HepG2 (cell line): Measurements from ENCODE around the gene STON1. TPM values are rescaled to one million over a fixed set of nuclear protein-coding genes. Genes with fewer than 3 reads are reported as not detected.

Source experiments
- ATAC-seq: fragments of 200-7000 bp; cut with Tn5 transposase; 3 replicates; pipeline ENCODE4 v1.9.1; 2020; ENCODE audit warnings: mild to moderate bottlenecking, moderate library complexity
- BruUV-seq: library from RNA; stranded (reverse); fragments of 400-500 nt; replicated peaks from 2 replicates; lab custom pipeline; 2021; lab: Mats Ljungman, UMichigan
- CTCF ChIA-PET: fragments of 300-600 bp; formaldehyde crosslinking; extraction: SDS; loops from one replicate; lab custom pipeline; 2021; ENCODE audit warnings: low total read pairs, inconsistent platforms, low intra/inter-chr PET ratio; lab: Yijun Ruan, JAX
- POLR2A ChIA-PET: fragments of 350-600 bp; sonication (Branson Sonifier 250); formaldehyde crosslinking; loops from one replicate; lab custom pipeline; 2020; ENCODE audit warnings: antibody characterized with exemption, inconsistent platforms; lab: Yijun Ruan, JAX
- DNase-seq: peaks from one replicate; pipeline ENCODE4 v3.0.0-alpha.2; 2015; ENCODE audit warnings: low spot score
- FAIRE-seq: peaks from 3 replicates; lab custom pipeline; 2011; peaks lifted over from hg19 to GRCh38; lab: Jason Lieb, UNC
- H2AFZ ChIP-seq: one replicate; pipeline ENCODE4 v1.6.1; 2011; ENCODE audit warnings: low read length, inconsistent platforms
- H3K27ac ChIP-seq: fragments of 300-600 bp; 3 replicates; pipeline ENCODE4 v1.8.0; 2011; ENCODE audit warnings: mixed run types, mild to moderate bottlenecking, mixed read lengths, low read length, inconsistent platforms; ENCODE audit not compliant: insufficient read depth; ENCODE audit errors: extremely low read length
- H3K27me3 ChIP-seq, 2 experiments: fragments of 200-600 bp in 1 of 2; 2 replicates in 1 of 2; 3 replicates in 1 of 2; pipeline versions ENCODE4 v1.6.0 to v1.8.0; 2011; ENCODE audit warnings: low read length in 2 of 2, mild to moderate bottlenecking in 2 of 2, moderate library complexity in 2 of 2, inconsistent platforms in 1 of 2; ENCODE audit not compliant: insufficient read depth in 2 of 2, control insufficient read depth in 1 of 2
- H3K36me3 ChIP-seq, 2 experiments: fragments of 200-600 bp in 1 of 2; replicated peaks in 1 of 2; 2 replicates in 1 of 2; 3 replicates in 1 of 2; pipeline versions ENCODE4 v1.5.1 to v1.8.0; 2011; ENCODE audit warnings: low read length in 2 of 2, inconsistent platforms in 1 of 2; ENCODE audit not compliant: insufficient read depth in 2 of 2, control insufficient read depth in 1 of 2
- H3K4me1 ChIP-seq: 2 replicates; pipeline ENCODE4 v1.5.1; 2012; ENCODE audit warnings: low read length, inconsistent platforms; ENCODE audit not compliant: insufficient read depth
- H3K4me2 ChIP-seq: 2 replicates; pipeline ENCODE4 v1.6.0; 2011; ENCODE audit warnings: low read depth, low read length, inconsistent platforms
- H3K4me3 ChIP-seq, 3 experiments: fragments of 200-600 bp in 1 of 3; sonication (generic), shearing (Covaris generic) in 1 of 3; replicated peaks in 1 of 3; 2 replicates each; pipeline ENCODE4 v1.5.1; 2011 to 2016; ENCODE audit warnings: low read length in 3 of 3, inconsistent platforms in 2 of 3, low read depth in 2 of 3, mild to moderate bottlenecking in 2 of 3, control low read depth in 1 of 3, mixed read lengths in 1 of 3; ENCODE audit not compliant: insufficient read depth in 1 of 3
- H3K79me2 ChIP-seq: one replicate; pipeline ENCODE4 v1.6.1; 2011; ENCODE audit warnings: low read length, inconsistent platforms; ENCODE audit not compliant: insufficient read depth
- H3K9ac ChIP-seq: 2 replicates; pipeline ENCODE4 v1.6.0; 2011; ENCODE audit warnings: mild to moderate bottlenecking, low read depth, low read length, inconsistent platforms; ENCODE audit not compliant: insufficient read depth
- H3K9me3 ChIP-seq: 2 replicates; pipeline ENCODE4 v1.5.1; 2012; ENCODE audit warnings: mild to moderate bottlenecking, low read length
- H4K20me1 ChIP-seq: 2 replicates; pipeline ENCODE4 v1.6.0; 2011; ENCODE audit warnings: inconsistent platforms, mild to moderate bottlenecking, low read length, moderate library complexity; ENCODE audit not compliant: insufficient read depth
- BHLHE40 ChIP-seq: IDR thresholded peaks from 2 replicates; pipeline ENCODE4 v1.6.1; 2011; ENCODE audit warnings: low read length, improper control_type of control experiment
- CBX2 ChIP-seq, 2 experiments: fragments of 200-600 bp in 1 of 2; sonication (generic); formaldehyde crosslinking in 1 of 2; IDR thresholded peaks; 2 replicates each; pipeline versions ENCODE4 v1.7.0 to v1.8.1; 2018 to 2022; ENCODE audit warnings: low read depth in 2 of 2, low read length in 1 of 2, mild to moderate bottlenecking in 1 of 2, missing genetic modification reagents in 1 of 2
- FOXO1 ChIP-seq: sonication (generic); formaldehyde crosslinking; IDR thresholded peaks from 2 replicates; pipeline ENCODE4 v1.4.0; 2020; ENCODE audit warnings: missing genetic modification reagents
- NPAS2 ChIP-seq: sonication (generic); formaldehyde crosslinking; IDR thresholded peaks from 2 replicates; pipeline ENCODE4 v1.8.0; 2022; ENCODE audit warnings: mild to moderate bottlenecking, missing genetic modification reagents, borderline replicate concordance
- PLRG1 ChIP-seq: fragments of 450-650 bp; conservative IDR thresholded peaks from 2 replicates; pipeline ENCODE4 v1.6.1; 2016
- RFXAP ChIP-seq: sonication (generic); formaldehyde crosslinking; IDR thresholded peaks from 2 replicates; pipeline ENCODE4 v1.4.0; 2020; ENCODE audit warnings: missing genetic modification reagents, borderline replicate concordance
- SATB2 ChIP-seq: sonication (generic); formaldehyde crosslinking; IDR thresholded peaks from 2 replicates; pipeline ENCODE4 v1.5.0; 2020; ENCODE audit warnings: missing genetic modification reagents
- SNAPC5 ChIP-seq: sonication (generic); formaldehyde crosslinking; IDR thresholded peaks from 2 replicates; pipeline ENCODE4 v1.8.1; 2023; ENCODE audit warnings: mild to moderate bottlenecking, missing genetic modification reagents, borderline replicate concordance
- ZBTB40 ChIP-seq, 2 experiments: fragments of 450-650 bp in 1 of 2; sonication (generic) in 1 of 2; formaldehyde crosslinking in 1 of 2; IDR thresholded peaks; 2 replicates each; pipeline versions ENCODE4 v1.6.1 to v1.8.0; 2016 to 2022; ENCODE audit warnings: antibody characterized with exemption in 1 of 2, mild to moderate bottlenecking in 1 of 2, missing genetic modification reagents in 1 of 2
- ZNF12 ChIP-seq: sonication (generic); formaldehyde crosslinking; IDR thresholded peaks from 2 replicates; pipeline ENCODE4 v1.5.0; 2020; ENCODE audit warnings: missing genetic modification reagents
- ZNF382 ChIP-seq: sonication (generic); formaldehyde crosslinking; IDR thresholded peaks from 2 replicates; pipeline ENCODE4 v1.5.0; 2020; ENCODE audit warnings: missing genetic modification reagents, mild to moderate bottlenecking, borderline replicate concordance
- ZNF556 ChIP-seq: sonication (generic); formaldehyde crosslinking; IDR thresholded peaks from 2 replicates; pipeline ENCODE4 v1.4.0; 2020; ENCODE audit warnings: mild to moderate bottlenecking, missing genetic modification reagents, borderline replicate concordance
- ZNF570 ChIP-seq: sonication (generic); formaldehyde crosslinking; IDR thresholded peaks from 2 replicates; pipeline ENCODE4 v1.4.0; 2020; ENCODE audit warnings: mild to moderate bottlenecking, missing genetic modification reagents, borderline replicate concordance
- ZNF790 ChIP-seq: sonication (generic); formaldehyde crosslinking; IDR thresholded peaks from 2 replicates; pipeline ENCODE4 v1.8.0; 2022; ENCODE audit warnings: missing genetic modification reagents, mild to moderate bottlenecking, borderline replicate concordance
- in situ Hi-C: cut with HindIII; loops from 2 replicates; pipeline ENCODE4 v1.10.0; 2017; ENCODE audit warnings: low pct_unique_long_range_greater_than_20kb; ENCODE audit not compliant: extremely low pct_ligation_motif_present
- intact Hi-C: fragments of 100-400 bp; cut with micrococcal nuclease; formaldehyde crosslinking; loops from one replicate; pipeline ENCODE4 v1.10.0; 2022; ENCODE audit not compliant: unreplicated experiment
- polyA plus RNA-seq, 8 experiments: library from polyadenylated mRNA; depleted of rRNA in 3 of 8; stranded (reverse) in 7 of 8; unstranded in 1 of 8; fragments of >200 nt; fragmentation: Illumina TruSeq in 4 of 8; extraction: Trizol in 4 of 8; gene quantifications; 2 replicates each; pipeline versions ENCODE4 v1.2.1 to v1.2.3, GENCODE V29; 2011 to 2016; ENCODE audit warnings: low read depth in 4 of 8, missing spikeins in 1 of 8, mixed read lengths in 1 of 8; ENCODE audit not compliant: insufficient read depth in 1 of 8
- total RNA-seq, 5 experiments: library from RNA; depleted of rRNA; stranded (reverse); fragments of >200 nt; fragmentation: Illumina TruSeq; extraction: Trizol; gene quantifications; 2 replicates each; pipeline ENCODE4 v1.2.3, GENCODE V29; 2016; ENCODE audit warnings: low read depth in 1 of 5

Gene STON1
- total and polyA plus RNA-seq, 2 of the 13 experiments (the other 11 are each of a cell fraction or from before 2014, with no cell fraction given) = 0.09 to 0.28 TPM

- peaks cover 5% of the 10 kb centered on the region; the same call in 1 of the 2 replicates for H3K9me3 ChIP-seq
- H4K20me1 ChIP-seq = no peaks in the 10 kb centered on the region
- CTCF ChIA-PET = no interaction called here
- in situ Hi-C loops (no loop called here), intact Hi-C loops (no loop called here)
- H3K4me1 ChIP-seq = no peaks in the 10 kb centered on the region
- H3K27ac ChIP-seq = no peak overlapping the region
- H3K4me3 ChIP-seq = no peak overlapping the region
- H3K4me2 ChIP-seq = no peak overlapping the region
- BruUV-seq = no TSS peak
- no peak overlapping the region for H2AFZ ChIP-seq
- FAIRE-seq (no peak), ATAC-seq (no peak), DNase-seq (no peak)
- no peak overlapping the region for H3K9ac ChIP-seq
- no peaks in the 10 kb centered on the region for H3K36me3 ChIP-seq
- no peak for TF ChIP-seq SATB2 (CRISPR knock-in tag)
- TF ChIP-seq CBX2 (IDR thresholded peaks at IDR 0.05; ENCODE audit: low read depth, low read length) = no peak
- no peak for TF ChIP-seq CBX2 (CRISPR knock-in tag; IDR thresholded peaks at IDR 0.05; ENCODE audit: low read depth)
- TF ChIP-seq RFXAP (CRISPR knock-in tag) = no peak
- TF ChIP-seq ZNF12 = no peak
- TF ChIP-seq ZNF790 = no peak
- no peak for TF ChIP-seq PLRG1
- no peak for TF ChIP-seq FOXO1 (CRISPR knock-in tag)
- TF ChIP-seq ZNF382 = no peak
- TF ChIP-seq BHLHE40 = no peak
- no peak for TF ChIP-seq NPAS2
- no peak for TF ChIP-seq ZNF556
- no peak for TF ChIP-seq ZBTB40 (IDR thresholded peaks at IDR 0.05)
- no peak for TF ChIP-seq ZBTB40 (CRISPR knock-in tag; IDR thresholded peaks at IDR 0.05)
- no peak for TF ChIP-seq SNAPC5 (CRISPR knock-in tag)
- no peak for TF ChIP-seq ZNF570 (CRISPR knock-in tag)
- no peaks in the 10 kb centered on the region; a peak in 2 of 5 replicates for H3K27me3 ChIP-seq
- H3K79me2 ChIP-seq = no peaks in the 10 kb centered on the region
- POLR2A ChIA-PET = no interaction called here
These were observed 96.1 kb downstream of the STON1 start for GRCh38 chr2:48626047-48626446.
